GM12873 (cell line): ENCODE data around the gene HDAC4.

Source experiments
- TF ChIP-seq, protein P1 (sequence below): IDR thresholded peaks from 2 replicates; pipeline ENCODE4 v1.5.1; 2012; ENCODE audit warnings: low read depth, mild to moderate bottlenecking, moderate library complexity, low read length, control low read depth; ENCODE audit not compliant: insufficient read depth; ENCODE audit errors: missing control alignments

HDAC4 gene

GRCh38 chr2:239014458-239015217, 386.2 kb downstream of the HDAC4 start:
- TF ChIP-seq, protein P1, sequence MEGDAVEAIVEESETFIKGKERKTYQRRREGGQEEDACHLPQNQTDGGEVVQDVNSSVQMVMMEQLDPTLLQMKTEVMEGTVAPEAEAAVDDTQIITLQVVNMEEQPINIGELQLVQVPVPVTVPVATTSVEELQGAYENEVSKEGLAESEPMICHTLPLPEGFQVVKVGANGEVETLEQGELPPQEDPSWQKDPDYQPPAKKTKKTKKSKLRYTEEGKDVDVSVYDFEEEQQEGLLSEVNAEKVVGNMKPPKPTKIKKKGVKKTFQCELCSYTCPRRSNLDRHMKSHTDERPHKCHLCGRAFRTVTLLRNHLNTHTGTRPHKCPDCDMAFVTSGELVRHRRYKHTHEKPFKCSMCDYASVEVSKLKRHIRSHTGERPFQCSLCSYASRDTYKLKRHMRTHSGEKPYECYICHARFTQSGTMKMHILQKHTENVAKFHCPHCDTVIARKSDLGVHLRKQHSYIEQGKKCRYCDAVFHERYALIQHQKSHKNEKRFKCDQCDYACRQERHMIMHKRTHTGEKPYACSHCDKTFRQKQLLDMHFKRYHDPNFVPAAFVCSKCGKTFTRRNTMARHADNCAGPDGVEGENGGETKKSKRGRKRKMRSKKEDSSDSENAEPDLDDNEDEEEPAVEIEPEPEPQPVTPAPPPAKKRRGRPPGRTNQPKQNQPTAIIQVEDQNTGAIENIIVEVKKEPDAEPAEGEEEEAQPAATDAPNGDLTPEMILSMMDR: no peak

DNA sequence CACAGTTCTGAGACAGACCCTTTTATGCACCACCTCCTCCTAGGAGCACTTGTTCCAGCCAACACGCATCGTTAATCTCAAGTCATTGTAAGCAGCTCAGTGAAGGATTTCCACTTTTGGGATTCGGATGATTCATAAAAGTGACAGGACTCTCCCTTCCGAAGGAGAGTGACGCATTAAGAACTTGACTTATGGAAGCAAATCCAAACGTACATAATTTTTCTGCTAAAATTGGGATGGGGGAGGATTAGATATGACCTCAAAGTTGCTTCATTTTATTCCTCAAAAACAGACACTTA, 387.2 kb downstream of the HDAC4 start:
- TF ChIP-seq, protein P1: no peak

DNA sequence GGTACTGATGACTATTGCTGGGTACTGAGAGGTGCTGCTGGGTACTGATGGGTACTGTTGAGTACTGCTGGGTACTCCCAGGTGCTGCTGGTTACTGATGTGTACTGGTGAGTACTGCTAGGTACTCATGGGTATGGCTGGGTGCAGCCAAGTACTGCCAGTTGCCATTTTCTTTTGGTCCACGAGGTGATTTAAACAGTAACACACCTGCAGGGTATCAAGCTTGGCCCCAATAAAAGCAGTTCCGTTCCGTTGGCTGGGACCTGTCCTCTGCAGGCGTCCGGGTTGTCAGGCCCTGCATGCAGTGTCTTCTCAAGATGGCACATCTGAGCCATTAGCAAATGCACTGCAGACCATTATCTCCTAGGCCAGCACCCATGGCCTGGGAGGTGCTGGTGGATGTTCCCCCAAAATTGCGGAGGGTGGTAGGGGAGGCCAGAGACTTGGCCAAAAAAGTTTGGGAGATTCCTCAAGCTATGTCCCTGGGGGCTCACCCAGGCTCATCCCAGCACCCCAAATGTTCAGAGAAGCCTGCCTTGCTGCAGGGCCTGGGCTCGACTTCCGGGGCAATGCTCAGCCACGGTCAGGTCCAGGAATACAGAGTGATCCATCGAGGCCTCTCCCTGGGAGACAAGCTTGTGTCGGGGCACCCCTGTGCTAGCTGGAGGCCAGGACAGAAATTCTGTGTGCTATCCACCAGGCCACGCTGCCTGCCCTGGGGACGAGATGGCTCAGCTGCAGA, 387.7 kb downstream of the HDAC4 start:
- TF ChIP-seq, protein P1: no peak

DNA sequence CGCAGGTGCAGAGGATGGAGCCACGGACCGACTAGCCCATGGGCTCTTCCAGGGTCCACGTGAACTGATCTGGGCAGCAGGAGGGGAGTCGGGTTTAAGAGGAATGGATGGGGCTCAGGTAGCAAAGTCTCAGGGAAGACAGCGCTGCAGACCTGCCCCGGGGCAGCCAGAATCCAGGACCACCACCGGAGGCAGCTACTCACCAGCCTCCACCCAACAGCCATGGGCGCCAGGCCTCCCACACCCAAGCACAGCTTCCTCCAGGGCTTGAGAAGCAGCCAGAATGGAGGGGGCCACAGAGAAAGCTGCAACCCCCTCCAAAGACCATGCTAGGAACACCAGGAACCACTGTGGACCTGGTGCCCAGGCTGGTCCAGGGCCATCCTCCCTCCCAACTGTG, 388.6 kb downstream of the HDAC4 start:
- TF ChIP-seq, protein P1: no peak

- TF ChIP-seq, protein P1: no peak
These were observed 391.2 kb downstream of the HDAC4 start for GRCh38 chr2:239009589-239009961.

DNA sequence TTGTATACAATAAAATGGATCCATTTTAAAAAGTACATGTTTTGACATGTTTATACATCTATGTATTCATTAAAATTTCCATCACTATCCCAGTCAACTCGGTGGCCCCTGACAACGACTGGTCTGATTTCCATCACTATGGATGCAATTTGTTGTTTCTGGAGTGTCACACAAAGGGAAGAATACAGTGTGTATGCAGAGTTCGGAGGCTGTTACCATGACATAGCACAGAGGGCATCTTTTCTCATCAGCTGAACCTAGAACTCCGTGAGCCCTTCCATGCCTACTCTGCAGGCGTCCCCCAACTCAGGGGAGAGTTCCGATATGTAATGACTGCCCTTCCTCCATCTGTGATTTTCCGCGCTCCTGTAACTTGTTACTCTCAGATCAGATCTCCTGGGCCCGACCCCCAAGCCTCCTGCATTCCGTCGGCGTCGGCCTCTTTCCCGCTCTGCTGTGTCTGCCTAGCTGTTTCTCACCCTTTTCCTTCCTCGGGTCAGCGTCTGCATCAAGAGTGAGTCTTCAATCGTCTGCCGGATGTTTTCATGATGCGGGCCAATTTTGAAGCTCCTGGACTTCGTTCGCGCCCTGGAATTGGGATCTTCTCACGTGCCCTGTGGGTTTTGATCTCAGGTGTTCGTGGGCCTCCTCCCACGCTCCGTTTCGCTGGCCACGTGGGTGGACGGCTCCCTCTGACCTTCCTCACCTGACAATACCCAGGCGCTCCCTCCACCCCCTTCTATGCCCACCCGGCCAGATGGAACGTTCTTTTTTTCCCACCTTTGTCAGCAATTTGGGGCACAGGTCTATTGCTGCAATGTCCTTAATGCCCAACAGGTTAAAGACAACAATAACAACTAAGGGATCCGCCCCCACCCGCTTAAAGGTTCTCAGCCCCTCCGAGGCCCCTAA, 391.9 kb downstream of the HDAC4 start:
- TF ChIP-seq, protein P1: no peak

DNA sequence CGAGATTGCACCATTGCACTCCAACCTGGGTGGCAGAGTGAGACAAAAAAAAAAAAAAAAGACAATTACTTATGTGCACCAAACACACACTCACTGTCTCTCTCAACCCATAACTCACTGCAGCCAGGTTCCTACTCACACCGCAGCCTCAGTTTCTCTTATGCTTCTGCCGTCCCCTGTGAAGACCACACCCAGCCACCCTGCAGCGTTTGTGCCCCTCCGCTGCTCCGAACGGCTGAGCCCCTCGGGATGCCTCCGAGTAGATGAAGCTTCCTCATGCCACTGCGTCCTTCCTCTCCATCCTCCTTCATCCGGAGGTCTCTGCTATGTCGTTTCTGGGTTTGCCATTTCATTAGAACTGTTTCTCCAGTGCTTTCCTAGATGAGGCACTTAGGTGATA, 392.8 kb downstream of the HDAC4 start:
- TF ChIP-seq, protein P1: no peak
